D721Med (cell line): ENCODE measurements around the gene RAB40C.
A peak's percentile ranks its signal among the peaks of the same experiment; 100 is the strongest.

Experiments
- DNase-seq: peaks from one replicate; pipeline ENCODE4 v3.0.0; 2011; ENCODE audit warnings: low spot score; ENCODE audit not compliant: insufficient read length
- FAIRE-seq: peaks from 2 replicates; lab custom pipeline; 2011; peaks lifted over from hg19 to GRCh38; lab: Jason Lieb, UNC
- CTCF ChIP-seq: IDR thresholded peaks from 2 replicates; pipeline ENCODE4 v1.5.1; 2012; ENCODE audit warnings: mild to moderate bottlenecking, control low read depth; ENCODE audit not compliant: insufficient read depth; ENCODE audit errors: missing control alignments

RAB40C gene

GRCh38 chr16:662597-662996 lies 72.7 kb downstream of the RAB40C start:
- no peak for TF ChIP-seq CTCF
- FAIRE-seq (no peak), DNase-seq (no peak)

- no peak for DNase-seq
- FAIRE-seq, result no peak
- no peak for TF ChIP-seq CTCF
Measured at GRCh38 chr16:666572-666971, 76.7 kb downstream of the RAB40C start.

- FAIRE-seq (no peak), DNase-seq (no peak)
- no peak for TF ChIP-seq CTCF
Measured at GRCh38 chr16:667113-667779, 77.4 kb downstream of the RAB40C start.

GRCh38 chr16:667780-668518 lies 78.1 kb downstream of the RAB40C start, which contains the start of gene RHOT2:
RHOT2 (plus strand) TSS chr16:668132; CDS start chr16:668200, 68 bp downstream.
- peak; percentile 77 for DNase-seq
- peak; percentile 79 for TF ChIP-seq CTCF
- no peak for FAIRE-seq

GRCh38 chr16:668519-669171 lies 78.8 kb downstream of the RAB40C start:
- DNase-seq (no peak), FAIRE-seq (no peak)
- TF ChIP-seq CTCF, result no peak

GRCh38 chr16:669666-670065 lies 79.8 kb downstream of the RAB40C start:
- DNase-seq (no peak), FAIRE-seq (no peak)
- no peak for TF ChIP-seq CTCF
